ENCODE results near the gene STRN3. TPM values are rescaled to one million over a fixed set of nuclear protein-coding genes. Genes with fewer than 3 reads are reported as not detected.

The STRN3 gene
- total and polyA plus RNA-seq, 2 donors (not counting 1 experiment from before 2014, with no cell fraction given) = 7.7 to 43.9 TPM

GRCh38 chr14:30949651-30950050 is 76.5 kb downstream of the STRN3 start:
- H3K27ac ChIP-seq (ENCODE audit: low read length in 2 of 2) = no peak overlapping the region
- H3K27me3 Mint-ChIP-seq = no peaks in the 10 kb centered on the region
- no peaks in the 10 kb centered on the region for H3K4me1 Mint-ChIP-seq
- no peaks in the 10 kb centered on the region for H3K9me3 ChIP-seq (ENCODE audit: control extremely low read depth in 1 of 3, control insufficient read depth in 2 of 3, insufficient read depth in 1 of 3, low read length in 2 of 3)
- H3K4me3 Mint-ChIP-seq = no peak overlapping the region
- no peak overlapping the region for H2AFZ ChIP-seq (ENCODE audit: insufficient read depth, low read depth, low read length, poor library complexity, severe bottlenecking)
- POLR2A ChIA-PET = no interaction called here
- CTCF ChIA-PET = interaction anchor here (1.3 kb wide), 1 partner anchor 133 kb away, joined by 3 read pairs; no protein-coding TSS in a partner anchor
- WGBS (ENCODE audit: insufficient coverage) = no CpG with 5 or more reads among the region's 2 CpGs
- H3K4me1 ChIP-seq (ENCODE audit: control insufficient read depth in 2 of 2, insufficient read depth in 2 of 2, low read length in 2 of 2) = no peaks in the 10 kb centered on the region
- H3K27me3 ChIP-seq (replicated peaks in 1 of 4; ENCODE audit: control extremely low read depth in 1 of 4, control insufficient read depth in 3 of 4, insufficient read depth in 4 of 4, low read length in 3 of 4) = no peaks in the 10 kb centered on the region
- H4K20me1 ChIP-seq (ENCODE audit: control insufficient read depth, insufficient read depth, low read length, poor library complexity, severe bottlenecking) = no peaks in the 10 kb centered on the region
- H3K79me2 ChIP-seq (ENCODE audit: control insufficient read depth, insufficient read depth, low read length) = peaks cover 6% of the 10 kb centered on the region
- TF ChIP-seq, protein P1, sequence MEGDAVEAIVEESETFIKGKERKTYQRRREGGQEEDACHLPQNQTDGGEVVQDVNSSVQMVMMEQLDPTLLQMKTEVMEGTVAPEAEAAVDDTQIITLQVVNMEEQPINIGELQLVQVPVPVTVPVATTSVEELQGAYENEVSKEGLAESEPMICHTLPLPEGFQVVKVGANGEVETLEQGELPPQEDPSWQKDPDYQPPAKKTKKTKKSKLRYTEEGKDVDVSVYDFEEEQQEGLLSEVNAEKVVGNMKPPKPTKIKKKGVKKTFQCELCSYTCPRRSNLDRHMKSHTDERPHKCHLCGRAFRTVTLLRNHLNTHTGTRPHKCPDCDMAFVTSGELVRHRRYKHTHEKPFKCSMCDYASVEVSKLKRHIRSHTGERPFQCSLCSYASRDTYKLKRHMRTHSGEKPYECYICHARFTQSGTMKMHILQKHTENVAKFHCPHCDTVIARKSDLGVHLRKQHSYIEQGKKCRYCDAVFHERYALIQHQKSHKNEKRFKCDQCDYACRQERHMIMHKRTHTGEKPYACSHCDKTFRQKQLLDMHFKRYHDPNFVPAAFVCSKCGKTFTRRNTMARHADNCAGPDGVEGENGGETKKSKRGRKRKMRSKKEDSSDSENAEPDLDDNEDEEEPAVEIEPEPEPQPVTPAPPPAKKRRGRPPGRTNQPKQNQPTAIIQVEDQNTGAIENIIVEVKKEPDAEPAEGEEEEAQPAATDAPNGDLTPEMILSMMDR (IDR thresholded peaks at IDR 0.05) = no peak
- TF ChIP-seq EZH2 (IDR thresholded peaks at IDR 0.05; ENCODE audit: borderline replicate concordance, insufficient read depth, low read depth, low read length, poor library complexity, severe bottlenecking) = no peak
- DNase-seq (no peak), ATAC-seq (ENCODE audit: low read depth) (no peak)
- H3K4me2 ChIP-seq (replicated peaks; ENCODE audit: low read depth, low read length, poor library complexity, severe bottlenecking) = no peak overlapping the region
- no peak overlapping the region for H3K4me3 ChIP-seq (ENCODE audit: control extremely low read depth in 1 of 5, extremely low read depth in 1 of 5, insufficient read depth in 1 of 5, low read depth in 2 of 5, low read length in 4 of 5)
- no peak overlapping the region for H3K9ac ChIP-seq (ENCODE audit: low read length)
- H3K9me3 Mint-ChIP-seq (ENCODE audit: insufficient read depth) = no peaks in the 10 kb centered on the region
- intact Hi-C loops (cut with micrococcal nuclease) = no loop called here
- H3K27ac Mint-ChIP-seq = no peak overlapping the region
- H3K36me3 ChIP-seq (replicated peaks in 1 of 2; ENCODE audit: control extremely low read depth in 1 of 2, control insufficient read depth in 1 of 2, extremely low read depth in 1 of 2, insufficient read depth in 2 of 2, low read length in 1 of 2) = peaks cover 18 to 57% of the 10 kb centered on the region in 2 experiments

DNA sequence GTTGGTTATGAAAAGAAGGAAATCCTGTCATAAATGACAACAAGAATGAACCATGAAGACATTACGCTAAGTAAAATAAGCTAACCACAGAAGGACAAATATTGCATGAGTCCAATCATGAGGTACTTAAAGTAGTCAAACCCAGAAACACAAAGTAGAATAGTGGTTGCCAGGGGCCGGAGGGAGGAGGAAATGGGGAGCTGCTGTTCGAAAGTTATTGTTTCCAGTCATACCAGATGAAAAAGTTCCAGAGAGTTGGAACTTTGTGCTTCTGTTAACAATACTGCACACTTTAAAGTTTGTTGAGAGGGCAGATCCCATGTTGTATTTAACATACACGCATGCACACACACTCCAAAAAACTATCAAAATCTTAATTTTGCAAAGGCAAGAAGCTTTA is 82.5 kb downstream of the STRN3 start:
- Mint-ChIP-seq H3K4me1 (no peaks in the 10 kb centered on the region), H3K27ac (no peak overlapping the region), H3K9me3 (ENCODE audit: insufficient read depth) (no peaks in the 10 kb centered on the region), H3K4me3 (no peak overlapping the region), H3K27me3 (no peaks in the 10 kb centered on the region)
- Histone ChIP-seq H2AFZ (ENCODE audit: insufficient read depth, low read depth, low read length, poor library complexity, severe bottlenecking) (no peak overlapping the region), H3K27me3 (replicated peaks in 1 of 4; ENCODE audit: control extremely low read depth in 1 of 4, control insufficient read depth in 3 of 4, insufficient read depth in 4 of 4, low read length in 3 of 4) (no peaks in the 10 kb centered on the region), H3K79me2 (ENCODE audit: control insufficient read depth, insufficient read depth, low read length) (peaks cover 11% of the 10 kb centered on the region), H3K9ac (ENCODE audit: low read length) (no peak overlapping the region), H3K4me3 (ENCODE audit: control extremely low read depth in 1 of 5, extremely low read depth in 1 of 5, insufficient read depth in 1 of 5, low read depth in 2 of 5, low read length in 4 of 5) (no peak overlapping the region), H4K20me1 (ENCODE audit: control insufficient read depth, insufficient read depth, low read length, poor library complexity, severe bottlenecking) (no peaks in the 10 kb centered on the region), H3K4me1 (ENCODE audit: control insufficient read depth in 2 of 2, insufficient read depth in 2 of 2, low read length in 2 of 2) (no peaks in the 10 kb centered on the region), H3K27ac (ENCODE audit: low read length in 2 of 2) (no peak overlapping the region), H3K9me3 (ENCODE audit: control extremely low read depth in 1 of 3, control insufficient read depth in 2 of 3, insufficient read depth in 1 of 3, low read length in 2 of 3) (no peaks in the 10 kb centered on the region), H3K36me3 (replicated peaks in 1 of 2; ENCODE audit: control extremely low read depth in 1 of 2, control insufficient read depth in 1 of 2, extremely low read depth in 1 of 2, insufficient read depth in 2 of 2, low read length in 1 of 2) (peaks cover 25 to 47% of the 10 kb centered on the region in 2 experiments), H3K4me2 (replicated peaks; ENCODE audit: low read depth, low read length, poor library complexity, severe bottlenecking) (no peak overlapping the region)
- intact Hi-C loops (cut with micrococcal nuclease) = no loop called here
- no peak for TF ChIP-seq EZH2 (IDR thresholded peaks at IDR 0.05; ENCODE audit: borderline replicate concordance, insufficient read depth, low read depth, low read length, poor library complexity, severe bottlenecking)
- TF ChIP-seq, protein P1 (IDR thresholded peaks at IDR 0.05) = no peak
- ChIA-PET POLR2A (no interaction called here), CTCF (interaction anchor here (0.6 kb wide), 1 partner anchor 190 kb away, joined by 3 read pairs; no protein-coding TSS in a partner anchor)
- no CpG with 5 or more reads among the region's 4 CpGs for WGBS (ENCODE audit: insufficient coverage)
- DNase-seq = no peak
- no peak for ATAC-seq (ENCODE audit: low read depth)

All from B cell (primary cell).